Left colon (tissue), 2 donors: ENCODE results near the gene NR1H2. TPM values are rescaled to one million over a fixed set of nuclear protein-coding genes. Genes with fewer than 3 reads are reported as not detected.

ENCODE experiments used
- ATAC-seq: fragments of 200-7000 bp; cut with Tn5 transposase; one replicate; pipeline ENCODE4 v1.9.1; 2020; ENCODE audit warnings: mild to moderate bottlenecking, moderate library complexity
- DNase-seq, 2 donors: peaks; one replicate each; pipeline ENCODE4 v3.0.0-alpha.2; 2020
- intact Hi-C, 2 donors: fragments of 100-400 bp; cut with DNase I in 1 of 2; cut with micrococcal nuclease in 1 of 2; formaldehyde crosslinking; loops; one replicate each; pipeline versions ENCODE4 v1.11.2 to v1.14.0; 2022; cut with DNase I, micrococcal nuclease
- total RNA-seq, 2 donors: library from RNA; stranded (reverse); fragmentation: NEBNext Ultra II Directional; extraction: Animal tissue kit (Norgen Biotek cat#: 25700); gene quantifications; one replicate each; pipeline ENCODE4 v1.2.1, GENCODE V29; 2021
- donor health status: DM: no; HTN: no; CAD: no.
- donor health status: DM: yes; HTN: yes; CAD: no.

The NR1H2 gene
- total RNA-seq, 2 donors from 2014 or later = 61.9 to 75.2 TPM

GRCh38 chr19:50416034-50416977 is 40.0 kb downstream of the NR1H2 start:
- intact Hi-C loops = loop anchor here in 1 of 2 donors (10.0 kb wide), 1 partner anchor 52 kb away; the partner anchor contains the start of gene NAPSA
- no peak for DNase-seq
- ATAC-seq = no peak

- peak; percentile 64 for ATAC-seq
Observed at GRCh38 chr19:50417111-50418081, 41.1 kb downstream of the NR1H2 start.

DNA sequence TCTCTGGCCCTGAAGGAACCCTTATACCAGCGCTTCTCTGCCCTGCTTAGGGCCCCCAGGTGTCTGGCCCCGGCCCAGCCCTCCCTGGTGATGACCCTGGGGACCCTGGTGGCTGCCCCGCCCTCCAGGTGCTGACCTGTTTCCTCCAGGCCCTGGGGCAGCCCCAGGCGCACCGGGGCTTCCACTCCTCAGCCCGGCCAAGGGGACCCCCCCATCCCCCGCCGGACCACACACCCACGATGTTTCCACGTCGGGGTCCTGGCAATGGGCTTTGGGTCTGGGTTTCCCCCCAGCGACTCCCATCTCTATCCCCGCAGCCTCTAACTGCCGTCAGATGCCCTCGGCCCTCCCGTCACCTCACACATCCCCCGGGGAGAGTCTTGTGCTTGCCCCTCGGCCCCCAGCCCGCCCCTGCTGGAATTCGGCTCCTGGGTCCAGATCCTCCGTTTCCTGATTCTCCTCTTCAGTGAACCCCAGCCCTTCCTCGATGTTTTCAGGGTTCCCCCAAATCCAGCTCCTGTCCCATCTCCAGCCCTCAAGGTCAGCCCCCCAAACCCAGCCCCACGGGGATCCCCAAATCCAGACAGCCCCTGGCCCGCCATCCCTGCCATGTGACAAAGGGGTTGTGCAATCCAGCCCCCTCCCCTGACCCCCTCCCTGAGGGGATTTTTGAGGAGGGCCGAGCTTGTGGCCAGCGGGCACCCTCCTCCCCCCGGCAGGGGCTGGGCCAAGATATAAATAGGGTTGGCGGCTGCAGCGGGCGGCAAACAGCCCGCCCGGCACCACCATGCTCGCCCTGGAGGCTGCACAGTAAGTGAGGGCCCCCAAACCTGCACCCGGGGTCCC is 42.1 kb downstream of the NR1H2 start, which contains the start of gene SPIB:
TSS of gene SPIB (plus strand) at position 763 of the 846 bp plus-strand sequence. CDS start at position 788, 25 bp downstream.
- DNase-seq = peak in 1 of 2 donors; percentile 43
- intact Hi-C loops = loop anchor here in 1 of 2 donors (10.0 kb wide), 1 partner anchor 54 kb away; the partner anchor contains the start of gene NAPSA
- ATAC-seq = no peak

More at GRCh38 chr19:50417111-50418081, 41.1 kb downstream of the NR1H2 start:
- intact Hi-C loops = loop anchor here in 1 of 2 donors (10.0 kb wide), 1 partner anchor 53 kb away; the partner anchor contains the start of gene NAPSA
- DNase-seq = peak; percentile 57 to 69

DNA sequence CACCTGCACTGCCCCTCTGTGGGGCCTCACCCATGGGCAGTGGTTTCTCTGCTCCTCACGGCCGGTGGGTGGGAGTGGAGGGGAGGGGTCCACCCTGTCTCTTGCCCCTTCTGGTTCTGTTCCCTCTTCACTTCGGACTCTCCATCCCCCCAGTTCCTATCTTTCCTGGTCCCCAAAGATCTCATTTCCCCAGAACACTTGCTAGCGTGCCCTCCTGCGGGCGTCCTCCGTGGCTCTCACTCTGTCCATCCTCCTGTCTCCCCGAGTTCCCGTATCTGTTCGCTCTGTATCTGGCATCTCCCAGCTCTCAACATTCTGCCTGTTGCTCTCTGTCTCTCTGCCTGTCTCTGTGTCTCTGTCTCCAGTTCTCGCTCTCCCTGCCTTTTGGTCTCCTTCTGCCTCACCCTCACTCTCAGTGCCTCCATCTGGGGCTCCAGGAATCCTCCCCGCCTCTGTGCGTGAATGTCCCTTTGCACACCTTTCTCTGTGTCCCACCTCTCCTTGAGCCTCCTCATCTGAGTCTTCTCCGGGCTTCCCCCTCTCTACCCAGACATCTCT is 42.8 kb downstream of the NR1H2 start:
- intact Hi-C loops = loop anchor here in 1 of 2 donors (10.0 kb wide), 1 partner anchor 54 kb away; the partner anchor contains the start of gene NAPSA
- ATAC-seq (no peak), DNase-seq (no peak)

GRCh38 chr19:50419580-50420035 is 43.4 kb downstream of the NR1H2 start:
- intact Hi-C loops = loop anchor here in 1 of 2 donors (10.0 kb wide), 1 partner anchor 55 kb away; the partner anchor contains the start of gene NAPSA
- ATAC-seq (no peak), DNase-seq (no peak)

GRCh38 chr19:50420127-50420526 is 43.9 kb downstream of the NR1H2 start:
- ATAC-seq (no peak), DNase-seq (no peak)
- intact Hi-C loops = no loop called here

- DNase-seq (no peak), ATAC-seq (no peak)
- intact Hi-C loops = no loop called here
Observed at GRCh38 chr19:50420808-50421207, 44.6 kb downstream of the NR1H2 start.

- DNase-seq = no peak
- intact Hi-C loops = no loop called here
- no peak for ATAC-seq
Observed at GRCh38 chr19:50422397-50423278, 46.4 kb downstream of the NR1H2 start.

DNA sequence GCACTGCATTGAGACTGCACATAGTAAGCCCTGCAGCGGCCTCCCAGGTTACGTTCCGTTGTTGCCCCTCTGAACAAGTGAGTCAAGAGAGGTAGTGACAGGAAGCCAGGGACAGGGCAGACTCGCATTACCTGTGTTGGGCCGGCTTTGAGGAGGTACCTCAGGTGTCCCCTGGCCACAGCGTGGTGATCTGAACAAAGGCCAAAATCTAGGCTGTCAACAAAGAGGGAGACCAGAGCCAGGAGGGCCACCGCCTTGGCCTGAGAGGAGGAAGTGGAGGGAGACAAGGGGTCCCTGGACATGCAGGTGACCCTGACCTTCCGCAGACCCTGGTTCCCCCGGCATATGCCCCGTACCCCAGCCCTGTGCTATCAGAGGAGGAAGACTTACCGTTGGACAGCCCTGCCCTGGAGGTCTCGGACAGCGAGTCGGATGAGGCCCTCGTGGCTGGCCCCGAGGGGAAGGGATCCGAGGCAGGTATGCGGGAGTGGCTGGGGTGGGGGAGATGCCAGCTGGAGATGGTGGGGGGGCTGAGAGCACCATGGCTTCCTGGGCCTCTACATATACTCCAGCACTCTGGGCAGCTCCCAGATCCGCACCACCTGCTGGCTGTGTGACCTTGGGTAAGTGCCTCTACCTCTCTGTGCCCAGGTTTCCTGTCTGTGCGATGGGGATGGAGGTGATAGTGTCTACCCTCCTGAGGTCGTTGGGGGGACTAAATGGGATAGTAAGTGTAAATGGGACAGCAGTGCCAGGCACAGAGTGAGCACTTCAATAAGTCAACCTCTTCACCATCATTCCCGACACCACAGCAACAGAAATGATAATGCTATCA is 47.2 kb downstream of the NR1H2 start:
- DNase-seq (no peak), ATAC-seq (peak; percentile 14)
- intact Hi-C loops = no loop called here

GRCh38 chr19:50425581-50425980 is 49.3 kb downstream of the NR1H2 start:
- DNase-seq (no peak), ATAC-seq (peak; percentile 71)
- intact Hi-C loops = no loop called here

GRCh38 chr19:50427318-50427925 is 51.2 kb downstream of the NR1H2 start:
- DNase-seq = no peak
- ATAC-seq = no peak
- intact Hi-C loops = no loop called here

DNA sequence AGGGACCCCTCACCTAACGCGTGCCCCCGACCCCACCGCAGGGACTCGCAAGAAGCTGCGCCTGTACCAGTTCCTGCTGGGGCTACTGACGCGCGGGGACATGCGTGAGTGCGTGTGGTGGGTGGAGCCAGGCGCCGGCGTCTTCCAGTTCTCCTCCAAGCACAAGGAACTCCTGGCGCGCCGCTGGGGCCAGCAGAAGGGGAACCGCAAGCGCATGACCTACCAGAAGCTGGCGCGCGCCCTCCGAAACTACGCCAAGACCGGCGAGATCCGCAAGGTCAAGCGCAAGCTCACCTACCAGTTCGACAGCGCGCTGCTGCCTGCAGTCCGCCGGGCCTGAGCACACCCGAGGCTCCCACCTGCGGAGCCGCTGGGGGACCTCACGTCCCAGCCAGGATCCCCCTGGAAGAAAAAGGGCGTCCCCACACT is 51.8 kb downstream of the NR1H2 start:
- intact Hi-C loops = no loop called here
- DNase-seq = peak; percentile 89 to 91

DNA sequence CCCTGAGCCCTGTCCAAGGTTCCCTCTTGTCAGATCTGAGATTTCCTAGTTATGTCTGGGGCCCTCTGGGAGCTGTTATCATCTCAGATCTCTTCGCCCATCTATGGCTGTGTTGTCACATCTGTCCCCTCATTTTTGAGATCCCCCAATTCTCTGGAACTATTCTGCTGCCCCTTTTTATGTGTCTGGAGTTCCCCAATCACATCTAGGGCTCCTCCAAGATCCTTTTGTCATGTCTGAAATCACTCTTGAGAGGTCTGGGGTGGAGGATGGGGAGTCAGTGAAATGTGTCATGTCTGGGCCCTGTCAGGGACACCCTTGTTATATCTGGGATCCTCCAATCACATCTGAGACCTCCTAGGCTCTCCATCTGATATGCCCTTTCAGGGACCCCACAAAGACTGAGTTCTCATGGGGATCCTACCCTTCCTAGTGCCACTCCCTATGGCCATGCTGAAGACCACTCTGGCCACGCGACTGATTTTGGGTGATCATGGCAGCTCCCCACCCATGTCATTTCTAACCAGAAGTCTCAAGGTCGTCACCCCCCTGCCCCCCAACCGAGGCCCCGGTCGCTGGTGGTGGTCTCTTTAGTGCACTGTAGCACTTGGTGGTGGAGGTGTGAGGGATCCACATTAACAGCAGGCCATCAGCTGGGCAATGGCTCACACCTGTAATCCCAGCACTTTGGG is 52.7 kb downstream of the NR1H2 start:
- DNase-seq (no peak), ATAC-seq (no peak)
- intact Hi-C loops = no loop called here

More for the DNA sequence above, 51.8 kb downstream of the NR1H2 start:
- peak; percentile 55 for ATAC-seq

GRCh38 chr19:50430888-50431342 is 54.7 kb downstream of the NR1H2 start:
- no peak for DNase-seq
- intact Hi-C loops = no loop called here
- ATAC-seq = peak; percentile 9
